ENCODE results near the gene GASK1B.

DNA sequence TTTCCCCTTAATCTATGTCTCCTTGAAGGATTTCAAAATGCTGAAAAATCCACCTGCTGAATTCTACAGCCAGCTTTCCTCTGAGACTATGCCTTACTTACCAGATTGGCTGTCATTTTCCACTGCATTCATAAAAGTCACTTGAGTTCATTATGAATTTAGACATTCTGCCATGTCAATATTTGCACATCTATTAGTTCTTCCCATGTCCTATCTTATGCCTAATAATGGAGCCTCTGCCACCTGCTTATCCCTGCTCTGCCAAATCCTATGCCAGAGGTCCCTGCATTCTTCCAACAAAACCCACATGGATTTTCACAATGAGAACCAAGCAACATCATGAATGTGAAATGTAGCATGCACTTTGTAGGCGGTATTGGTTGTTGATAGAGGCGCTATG, 42.6 kb downstream of the GASK1B start:
- TF ChIP-seq, protein P1, sequence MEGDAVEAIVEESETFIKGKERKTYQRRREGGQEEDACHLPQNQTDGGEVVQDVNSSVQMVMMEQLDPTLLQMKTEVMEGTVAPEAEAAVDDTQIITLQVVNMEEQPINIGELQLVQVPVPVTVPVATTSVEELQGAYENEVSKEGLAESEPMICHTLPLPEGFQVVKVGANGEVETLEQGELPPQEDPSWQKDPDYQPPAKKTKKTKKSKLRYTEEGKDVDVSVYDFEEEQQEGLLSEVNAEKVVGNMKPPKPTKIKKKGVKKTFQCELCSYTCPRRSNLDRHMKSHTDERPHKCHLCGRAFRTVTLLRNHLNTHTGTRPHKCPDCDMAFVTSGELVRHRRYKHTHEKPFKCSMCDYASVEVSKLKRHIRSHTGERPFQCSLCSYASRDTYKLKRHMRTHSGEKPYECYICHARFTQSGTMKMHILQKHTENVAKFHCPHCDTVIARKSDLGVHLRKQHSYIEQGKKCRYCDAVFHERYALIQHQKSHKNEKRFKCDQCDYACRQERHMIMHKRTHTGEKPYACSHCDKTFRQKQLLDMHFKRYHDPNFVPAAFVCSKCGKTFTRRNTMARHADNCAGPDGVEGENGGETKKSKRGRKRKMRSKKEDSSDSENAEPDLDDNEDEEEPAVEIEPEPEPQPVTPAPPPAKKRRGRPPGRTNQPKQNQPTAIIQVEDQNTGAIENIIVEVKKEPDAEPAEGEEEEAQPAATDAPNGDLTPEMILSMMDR (IDR thresholded peaks at IDR 0.05) = no peak
- TF ChIP-seq POLR2A (IDR thresholded peaks at IDR 0.05) (no peak), EP300 (IDR thresholded peaks at IDR 0.05) (no peak)

Data from ovary (tissue), 3 donors.